Sigmoid colon (tissue), 7 donors: ENCODE measurements around the gene ANO3. TPM values are rescaled to one million over a fixed set of nuclear protein-coding genes. Genes with fewer than 3 reads are reported as not detected.

Source experiments
- DNase-seq: peaks from one replicate; pipeline ENCODE4 v3.0.0-alpha.2; 2019
- H3K27ac ChIP-seq, 4 donors: fragments of 200-600 bp; sonication (generic); one replicate each; pipeline ENCODE4 v1.5.1; 2016 to 2019; ENCODE audit warnings: mild to moderate bottlenecking in 1 of 4
- H3K27me3 ChIP-seq, 3 donors: fragments of 200-600 bp; sonication (generic); one replicate each; pipeline ENCODE4 v1.5.1; 2019; ENCODE audit warnings: mild to moderate bottlenecking in 1 of 3
- H3K36me3 ChIP-seq, 4 donors: fragments of 200-600 bp; sonication (generic); one replicate each; pipeline ENCODE4 v1.5.1; 2016 to 2019
- H3K4me1 ChIP-seq, 4 donors: fragments of 200-600 bp; sonication (generic); one replicate each; pipeline ENCODE4 v1.5.1; 2017 to 2019
- H3K4me3 ChIP-seq, 4 donors: fragments of 200-600 bp; sonication (generic); one replicate each; pipeline ENCODE4 v1.5.1; 2017 to 2019; ENCODE audit warnings: mild to moderate bottlenecking in 2 of 4, moderate library complexity in 1 of 4
- H3K9me3 ChIP-seq, 4 donors: fragments of 200-600 bp in 3 of 4; sonication (generic) in 3 of 4; one replicate each; pipeline versions ENCODE4 v1.5.1 to v1.6.1; 2013 to 2019
- EP300 ChIP-seq, 4 donors: sonication (generic); formaldehyde crosslinking; IDR thresholded peaks; one replicate each; pipeline ENCODE4 v1.6.1; 2017; ENCODE audit warnings: antibody characterized with exemption in 4 of 4
- POLR2A ChIP-seq, 2 donors: fragments of 450-650 bp; IDR thresholded peaks; one replicate each; pipeline ENCODE4 v1.6.1; 2016; ENCODE audit warnings: antibody characterized with exemption in 2 of 2, mild to moderate bottlenecking in 2 of 2, moderate library complexity in 2 of 2
- POLR2AphosphoS5 ChIP-seq, 4 donors: sonication (generic); formaldehyde crosslinking; IDR thresholded peaks; one replicate each; pipeline ENCODE4 v1.6.1; 2017; ENCODE audit warnings: antibody characterized with exemption in 4 of 4
- WGBS, 2 donors: extraction: QIAGEN DNeasy Blood & Tissue Kit; methylation state at CpG; one replicate each; pipeline ENCODE4 v1.1.7; 2013; 5-methylcytosine and 5-hydroxymethylcytosine counted together
- intact Hi-C: fragments of 100-400 bp; cut with DNase I; formaldehyde crosslinking; loops from one replicate; pipeline ENCODE4 v1.15.1; 2023
- polyA plus RNA-seq, 3 donors: library from polyadenylated mRNA; stranded (reverse); fragments of 200-250 nt; gene quantifications; one replicate each; pipeline ENCODE4 v1.2.3, GENCODE V29; 2013
- total RNA-seq, 4 donors: library from RNA; depleted of rRNA; stranded (reverse); fragments of >200 nt; gene quantifications; one replicate each; pipeline ENCODE4 v1.1.0, GENCODE V29; 2016
- TF ChIP-seq, protein P1 (sequence below), 4 experiments: fragments of 450-650 bp in 3 of 4; fragments of 200-600 bp in 1 of 4; IDR thresholded peaks; one replicate each; pipeline ENCODE4 v1.5.1; 2016 to 2019; ENCODE audit warnings: antibody characterized with exemption in 4 of 4, mild to moderate bottlenecking in 3 of 4, moderate library complexity in 2 of 4
- donor health status: healthy with polysubstance abuse.
- donor health status: Bipolar disorder and iron deficiency.
- donor health status: healthy.

ANO3 gene
- total and polyA plus RNA-seq, 7 donors: 0.04 to 0.71 (median 0.33) TPM; not detected in 2

DNA sequence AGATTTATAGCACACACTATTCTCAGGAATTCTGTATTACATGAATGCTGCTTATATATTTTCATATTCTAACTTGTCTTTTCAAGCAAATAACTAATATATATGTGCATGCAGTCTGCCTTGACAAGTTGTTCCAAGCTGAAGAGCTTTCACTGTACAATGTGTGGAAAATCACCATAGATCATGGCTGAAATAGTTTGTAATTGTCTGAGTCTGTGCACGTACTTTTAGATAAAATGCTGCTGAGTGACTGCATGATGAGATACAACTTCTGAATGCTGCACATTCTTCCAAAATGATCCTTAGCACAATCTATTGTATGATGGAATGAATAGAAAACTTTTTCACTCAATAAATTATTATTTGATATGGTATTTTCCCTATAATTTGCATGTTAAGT, 331.0 kb downstream of the ANO3 start:
- Histone ChIP-seq H3K4me1 (no peaks in the 10 kb centered on the region), H3K4me3 (no peak overlapping the region), H3K27me3 (no peaks in the 10 kb centered on the region), H3K36me3 (no peaks in the 10 kb centered on the region), H3K9me3 (no peaks in the 10 kb centered on the region), H3K27ac (no peak overlapping the region)
- TF ChIP-seq, protein P1, sequence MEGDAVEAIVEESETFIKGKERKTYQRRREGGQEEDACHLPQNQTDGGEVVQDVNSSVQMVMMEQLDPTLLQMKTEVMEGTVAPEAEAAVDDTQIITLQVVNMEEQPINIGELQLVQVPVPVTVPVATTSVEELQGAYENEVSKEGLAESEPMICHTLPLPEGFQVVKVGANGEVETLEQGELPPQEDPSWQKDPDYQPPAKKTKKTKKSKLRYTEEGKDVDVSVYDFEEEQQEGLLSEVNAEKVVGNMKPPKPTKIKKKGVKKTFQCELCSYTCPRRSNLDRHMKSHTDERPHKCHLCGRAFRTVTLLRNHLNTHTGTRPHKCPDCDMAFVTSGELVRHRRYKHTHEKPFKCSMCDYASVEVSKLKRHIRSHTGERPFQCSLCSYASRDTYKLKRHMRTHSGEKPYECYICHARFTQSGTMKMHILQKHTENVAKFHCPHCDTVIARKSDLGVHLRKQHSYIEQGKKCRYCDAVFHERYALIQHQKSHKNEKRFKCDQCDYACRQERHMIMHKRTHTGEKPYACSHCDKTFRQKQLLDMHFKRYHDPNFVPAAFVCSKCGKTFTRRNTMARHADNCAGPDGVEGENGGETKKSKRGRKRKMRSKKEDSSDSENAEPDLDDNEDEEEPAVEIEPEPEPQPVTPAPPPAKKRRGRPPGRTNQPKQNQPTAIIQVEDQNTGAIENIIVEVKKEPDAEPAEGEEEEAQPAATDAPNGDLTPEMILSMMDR (IDR thresholded peaks at IDR 0.05): no peak
- TF ChIP-seq POLR2A (IDR thresholded peaks at IDR 0.05) (no peak), POLR2AphosphoS5 (IDR thresholded peaks at IDR 0.05) (no peak), EP300 (IDR thresholded peaks at IDR 0.05) (no peak)
- DNase-seq: no peak
- 80 to 84% methylated on average over 1 of the region's 1 CpG for whole genome bisulfite sequencing, 2 donors
- intact Hi-C loops: no loop called here

DNA sequence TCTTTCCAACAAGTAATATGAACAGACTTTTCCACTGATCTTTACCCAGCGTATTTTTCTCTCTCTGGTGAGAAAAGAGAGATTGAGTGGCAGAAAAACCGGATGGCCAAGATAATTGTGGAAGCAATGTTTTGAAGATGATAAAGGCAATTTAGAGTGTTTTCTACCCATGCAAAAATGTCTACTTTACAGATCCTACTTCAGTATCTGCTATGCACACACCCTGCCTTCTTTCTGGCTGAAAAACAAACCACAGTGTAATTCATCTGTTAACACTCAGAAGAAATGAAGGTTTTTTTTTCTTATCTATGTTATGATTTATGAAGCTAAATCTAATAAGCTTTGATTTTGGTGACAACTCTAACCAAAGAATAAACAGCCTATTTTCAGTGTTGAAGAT, 333.1 kb downstream of the ANO3 start:
- Histone ChIP-seq H3K4me1 (no peaks in the 10 kb centered on the region), H3K4me3 (no peak overlapping the region), H3K27ac (no peak overlapping the region), H3K27me3 (no peaks in the 10 kb centered on the region), H3K9me3 (no peaks in the 10 kb centered on the region), H3K36me3 (no peaks in the 10 kb centered on the region)
- 61 to 88% methylated on average over 2 of the region's 2 CpGs for WGBS, 2 donors
- no peak for DNase-seq
- intact Hi-C loops: no loop called here
- TF ChIP-seq POLR2A (IDR thresholded peaks at IDR 0.05) (no peak), POLR2AphosphoS5 (IDR thresholded peaks at IDR 0.05) (no peak), EP300 (IDR thresholded peaks at IDR 0.05) (no peak)
- TF ChIP-seq, protein P1 (IDR thresholded peaks at IDR 0.05): no peak

DNA sequence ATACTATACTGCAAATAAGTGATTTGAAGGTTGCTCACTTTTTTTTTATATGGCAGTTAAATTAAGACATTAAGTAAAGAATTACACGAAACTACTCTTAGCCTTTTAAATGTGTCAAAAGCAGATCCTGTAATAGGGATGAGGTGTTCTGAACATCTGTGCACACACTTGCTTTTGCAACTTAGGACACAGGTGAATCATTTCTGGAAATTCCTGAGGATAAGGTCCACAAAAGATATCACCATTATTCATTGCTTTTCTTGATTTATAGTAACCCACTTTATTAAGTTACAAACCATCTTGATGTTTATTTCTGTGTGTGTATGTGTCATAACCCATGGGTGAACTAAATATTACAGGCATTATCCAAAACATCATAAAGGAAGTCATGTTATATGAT, 334.0 kb downstream of the ANO3 start:
- no peak overlapping the region for H3K27ac ChIP-seq
- DNase-seq: no peak
- no peak overlapping the region for H3K4me3 ChIP-seq
- no peaks in the 10 kb centered on the region for H3K4me1 ChIP-seq
- WGBS, 2 donors: 78 to 89% methylated on average over 1 of the region's 1 CpG
- no peaks in the 10 kb centered on the region for H3K9me3 ChIP-seq
- H3K27me3 ChIP-seq: no peaks in the 10 kb centered on the region
- TF ChIP-seq POLR2A (IDR thresholded peaks at IDR 0.05) (no peak), POLR2AphosphoS5 (IDR thresholded peaks at IDR 0.05) (no peak), EP300 (IDR thresholded peaks at IDR 0.05) (no peak)
- TF ChIP-seq, protein P1 (IDR thresholded peaks at IDR 0.05): no peak
- no peaks in the 10 kb centered on the region for H3K36me3 ChIP-seq
- intact Hi-C loops: no loop called here

DNA sequence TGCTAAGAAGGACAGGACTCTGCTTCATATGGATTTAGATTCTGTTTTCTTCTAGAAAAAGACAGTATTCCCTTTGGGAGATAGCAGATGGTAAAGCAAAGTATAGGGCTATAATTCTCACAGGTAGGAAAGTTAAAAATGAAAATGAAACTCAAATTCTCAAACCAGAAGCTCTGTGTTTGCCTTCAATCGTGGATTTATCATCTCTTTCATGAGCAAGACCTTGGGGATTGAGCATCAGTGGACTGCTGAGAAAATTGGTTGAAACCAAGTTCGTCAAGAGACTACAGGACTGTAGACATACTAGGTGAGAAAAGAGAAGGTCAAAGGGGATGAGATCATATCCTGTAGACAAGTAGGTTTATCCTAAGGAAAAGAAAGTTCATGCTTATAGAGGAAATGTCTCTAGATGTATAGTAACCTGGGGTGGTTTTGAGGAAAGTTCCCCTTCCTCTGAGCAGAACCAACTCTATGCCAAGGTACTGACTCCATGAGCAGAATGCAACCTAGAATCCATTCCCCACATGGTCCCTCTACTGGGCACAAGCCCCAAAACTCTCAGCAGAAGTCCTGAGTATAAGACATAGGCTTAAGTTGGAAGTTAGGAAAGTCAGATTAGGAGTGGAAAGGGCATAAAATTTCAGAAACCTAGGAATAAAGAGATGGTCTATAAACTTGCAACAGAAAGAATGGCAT, 343.5 kb downstream of the ANO3 start:
- no peaks in the 10 kb centered on the region for H3K27me3 ChIP-seq

More for the DNA sequence above, 343.5 kb downstream of the ANO3 start:
- Histone ChIP-seq H3K27ac (no peak overlapping the region), H3K9me3 (no peaks in the 10 kb centered on the region), H3K4me3 (no peak overlapping the region), H3K4me1 (no peaks in the 10 kb centered on the region), H3K36me3 (no peaks in the 10 kb centered on the region)
- intact Hi-C loops: no loop called here
- 24 to 62% methylated on average over 2 of the region's 2 CpGs for WGBS, 2 donors
- no peak for TF ChIP-seq POLR2A (IDR thresholded peaks at IDR 0.05)
- no peak for TF ChIP-seq EP300 (IDR thresholded peaks at IDR 0.05)
- no peak for TF ChIP-seq POLR2AphosphoS5 (IDR thresholded peaks at IDR 0.05)
- TF ChIP-seq, protein P1 (IDR thresholded peaks at IDR 0.05): no peak
- no peak for DNase-seq
